Thymus (tissue), 11 donors: ENCODE results near the gene TMEFF2. TPM values are rescaled to one million over a fixed set of nuclear protein-coding genes. Genes with fewer than 3 reads are reported as not detected.

Experiments
- DNase-seq, 9 donors: peaks; one replicate each; pipeline ENCODE4 v3.0.0-alpha.2; 2013; ENCODE audit warnings: low spot score in 9 of 9, low read depth in 6 of 9, missing footprints in 1 of 9
- H3K27ac ChIP-seq, 2 donors: one replicate each; pipeline ENCODE4 v1.5.1; 2013; ENCODE audit warnings: control low read depth in 1 of 2, low read depth in 1 of 2, low read length in 1 of 2, mild to moderate bottlenecking in 1 of 2, moderate library complexity in 1 of 2
- H3K27me3 ChIP-seq, 2 donors: one replicate each; pipeline ENCODE4 v1.5.1; 2013; ENCODE audit warnings: low read length in 1 of 2; ENCODE audit not compliant: control insufficient read depth in 2 of 2, insufficient read depth in 1 of 2
- H3K36me3 ChIP-seq, 2 donors: one replicate each; pipeline ENCODE4 v1.5.1; 2013; ENCODE audit warnings: low read length in 1 of 2, mild to moderate bottlenecking in 1 of 2, moderate library complexity in 1 of 2; ENCODE audit not compliant: control insufficient read depth in 2 of 2, insufficient read depth in 2 of 2
- H3K4me1 ChIP-seq, 2 donors: one replicate each; pipeline ENCODE4 v1.5.1; 2013; ENCODE audit warnings: low read length in 2 of 2; ENCODE audit not compliant: control insufficient read depth in 2 of 2, insufficient read depth in 2 of 2
- H3K4me3 ChIP-seq, 2 donors: one replicate each; pipeline ENCODE4 v1.5.1; 2013; ENCODE audit warnings: low read length in 2 of 2, control low read depth in 1 of 2, mild to moderate bottlenecking in 1 of 2
- H3K9me3 ChIP-seq, 2 donors: one replicate each; pipeline ENCODE4 v1.5.1; 2013; ENCODE audit warnings: low read length in 1 of 2, mild to moderate bottlenecking in 1 of 2; ENCODE audit not compliant: control insufficient read depth in 2 of 2, insufficient read depth in 1 of 2
- WGBS: extraction: QIAGEN DNeasy Blood & Tissue Kit; methylation state at CpG from one replicate; pipeline ENCODE4 v1.1.7; 2013; 5-methylcytosine and 5-hydroxymethylcytosine counted together
- polyA plus RNA-seq: library from polyadenylated mRNA; stranded (reverse); fragments of 200-250 nt; gene quantifications from one replicate; pipeline ENCODE4 v1.2.3, GENCODE V29; 2013
- total RNA-seq: library from RNA; stranded (reverse); fragments of 120-200 nt; gene quantifications from one replicate; pipeline ENCODE4 v1.2.4, GENCODE V29; 2013
- donor health status: healthy.

TMEFF2 gene
- total and polyA plus RNA-seq, 2 donors: 0.05 to 1.2 TPM

- Histone ChIP-seq H3K27ac (no peak overlapping the region), H3K9me3 (no peaks in the 10 kb centered on the region), H3K4me3 (no peak overlapping the region), H3K4me1 (no peaks in the 10 kb centered on the region), H3K36me3 (no peaks in the 10 kb centered on the region), H3K27me3 (no peaks in the 10 kb centered on the region)
- DNase-seq: no peak
- WGBS: 69% methylated on average over 1 of the region's 1 CpG
Observed at GRCh38 chr2:191913796-191914195, 280.9 kb downstream of the TMEFF2 start.

GRCh38 chr2:191912764-191913163, 282.0 kb downstream of the TMEFF2 start:
- Histone ChIP-seq H3K27ac (no peak overlapping the region), H3K36me3 (no peaks in the 10 kb centered on the region), H3K4me1 (no peaks in the 10 kb centered on the region), H3K4me3 (no peak overlapping the region), H3K9me3 (no peaks in the 10 kb centered on the region), H3K27me3 (no peaks in the 10 kb centered on the region)
- WGBS: 93% methylated on average over 3 of the region's 3 CpGs
- no peak for DNase-seq

GRCh38 chr2:191910518-191910917, 284.2 kb downstream of the TMEFF2 start:
- H3K36me3 ChIP-seq: no peaks in the 10 kb centered on the region
- H3K27ac ChIP-seq: no peak overlapping the region
- no peak overlapping the region for H3K4me3 ChIP-seq
- H3K4me1 ChIP-seq: no peaks in the 10 kb centered on the region
- no peaks in the 10 kb centered on the region for H3K9me3 ChIP-seq
- no peak for DNase-seq
- WGBS: 81% methylated on average over 2 of the region's 2 CpGs
- no peaks in the 10 kb centered on the region for H3K27me3 ChIP-seq

GRCh38 chr2:191908874-191909273, 285.9 kb downstream of the TMEFF2 start:
- H3K36me3 ChIP-seq: no peaks in the 10 kb centered on the region
- no peak for DNase-seq
- H3K4me3 ChIP-seq: no peak overlapping the region
- H3K27ac ChIP-seq: no peak overlapping the region
- H3K9me3 ChIP-seq: no peaks in the 10 kb centered on the region
- no peaks in the 10 kb centered on the region for H3K27me3 ChIP-seq
- H3K4me1 ChIP-seq: no peaks in the 10 kb centered on the region

- no peak for DNase-seq
- H3K27me3 ChIP-seq: no peaks in the 10 kb centered on the region
- no peaks in the 10 kb centered on the region for H3K9me3 ChIP-seq
- H3K36me3 ChIP-seq: no peaks in the 10 kb centered on the region
- H3K27ac ChIP-seq: no peak overlapping the region
- WGBS: 76% methylated on average over 3 of the region's 3 CpGs
- no peak overlapping the region for H3K4me3 ChIP-seq
- H3K4me1 ChIP-seq: no peaks in the 10 kb centered on the region
Observed at GRCh38 chr2:191907545-191907944, 287.2 kb downstream of the TMEFF2 start.

DNA sequence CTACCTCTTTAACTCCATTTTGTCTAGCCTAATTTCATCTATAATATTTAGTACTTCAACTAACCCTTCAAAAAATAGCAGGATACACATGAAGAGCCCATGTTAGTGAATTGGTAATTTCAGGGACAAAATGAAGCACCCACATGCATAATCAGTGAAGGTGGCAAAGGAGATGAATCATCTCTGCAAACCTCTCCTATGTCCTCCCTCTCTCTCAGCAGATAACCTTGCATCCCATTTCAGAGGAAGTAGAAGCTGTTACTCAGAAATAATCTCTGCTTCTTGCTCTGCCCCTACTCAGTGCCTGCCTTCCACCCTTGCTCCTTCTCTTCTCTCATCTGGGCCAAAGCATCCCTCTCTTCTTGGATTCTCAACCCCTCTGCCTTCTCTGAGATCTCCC, 287.6 kb downstream of the TMEFF2 start:
- Histone ChIP-seq H3K4me1 (no peaks in the 10 kb centered on the region), H3K4me3 (no peak overlapping the region), H3K27ac (no peak overlapping the region), H3K36me3 (no peaks in the 10 kb centered on the region), H3K27me3 (no peaks in the 10 kb centered on the region), H3K9me3 (no peaks in the 10 kb centered on the region)
- no peak for DNase-seq

DNA sequence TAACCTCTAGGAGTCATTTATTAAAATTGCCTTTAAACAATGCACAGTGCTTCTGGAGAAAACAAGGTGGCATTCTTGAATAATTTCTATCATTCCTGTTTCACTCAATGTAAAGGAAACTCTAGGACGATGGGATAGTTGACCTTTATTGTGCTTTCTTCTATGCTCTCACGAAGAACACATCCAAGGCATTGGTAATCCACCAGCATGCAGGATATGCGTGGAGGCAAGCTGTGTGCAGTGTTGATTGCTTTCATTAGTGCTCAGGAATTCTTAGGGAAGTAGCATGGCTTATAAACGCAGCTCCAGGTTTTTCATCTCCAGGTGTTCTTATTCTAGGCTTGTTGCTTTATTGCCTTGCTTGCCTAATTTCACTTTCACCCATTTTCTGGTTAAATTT, 289.4 kb downstream of the TMEFF2 start:
- DNase-seq: no peak
- H3K4me3 ChIP-seq: no peak overlapping the region
- H3K36me3 ChIP-seq: no peaks in the 10 kb centered on the region
- H3K9me3 ChIP-seq: peaks cover 0 to 7% of the 10 kb centered on the region in 2 donors
- no peaks in the 10 kb centered on the region for H3K4me1 ChIP-seq
- 94% methylated on average over 4 of the region's 4 CpGs for WGBS
- no peak overlapping the region for H3K27ac ChIP-seq
- no peaks in the 10 kb centered on the region for H3K27me3 ChIP-seq

- Histone ChIP-seq H3K4me3 (no peak overlapping the region), H3K27me3 (no peaks in the 10 kb centered on the region), H3K27ac (no peak overlapping the region), H3K4me1 (no peaks in the 10 kb centered on the region), H3K9me3 (peaks cover 0 to 7% of the 10 kb centered on the region in 2 donors), H3K36me3 (no peaks in the 10 kb centered on the region)
- 97% methylated on average over 1 of the region's 1 CpG for WGBS
- no peak for DNase-seq
Observed at GRCh38 chr2:191901031-191901430, 293.7 kb downstream of the TMEFF2 start.

GRCh38 chr2:191899410-191899809, 295.3 kb downstream of the TMEFF2 start:
- Histone ChIP-seq H3K27ac (no peak overlapping the region), H3K4me3 (no peak overlapping the region), H3K4me1 (no peaks in the 10 kb centered on the region), H3K27me3 (no peaks in the 10 kb centered on the region), H3K36me3 (no peaks in the 10 kb centered on the region), H3K9me3 (peaks cover 0 to 7% of the 10 kb centered on the region in 2 donors)
- WGBS: 91% methylated on average over 2 of the region's 2 CpGs
- DNase-seq: no peak
